HepG2 (cell line): Measurements from ENCODE around the gene TMEM59. TPM values are rescaled to one million over a fixed set of nuclear protein-coding genes. Genes with fewer than 3 reads are reported as not detected.

Experiments
- ARNT2 ChIP-seq: sonication (generic); formaldehyde crosslinking; IDR thresholded peaks from 2 replicates; pipeline ENCODE4 v1.8.0; 2022; ENCODE audit warnings: mild to moderate bottlenecking, low read depth, missing genetic modification reagents, moderate library complexity
- ETV5 ChIP-seq: IDR thresholded peaks from 2 replicates; pipeline ENCODE4 v1.6.1; 2018; ENCODE audit warnings: missing biosample characterization, missing genetic modification reagents, inconsistent platforms, borderline replicate concordance
- KDM3A ChIP-seq: IDR thresholded peaks from 2 replicates; pipeline ENCODE4 v1.6.1; 2018; ENCODE audit warnings: low read depth, missing compliant biosample characterization
- MAFG ChIP-seq: sonication (generic); formaldehyde crosslinking; IDR thresholded peaks from 2 replicates; pipeline ENCODE4 v1.5.1; 2020; ENCODE audit warnings: mild to moderate bottlenecking, missing genetic modification reagents
- MZF1 ChIP-seq: sonication (generic); formaldehyde crosslinking; IDR thresholded peaks from 2 replicates; pipeline ENCODE4 v1.8.1; 2023; ENCODE audit warnings: mild to moderate bottlenecking, missing genetic modification reagents, borderline replicate concordance
- SALL1 ChIP-seq: sonication (generic); formaldehyde crosslinking; IDR thresholded peaks from 2 replicates; pipeline ENCODE4 v1.8.0; 2022; ENCODE audit warnings: mild to moderate bottlenecking, missing genetic modification reagents
- SIN3A ChIP-seq: IDR thresholded peaks from 2 replicates; pipeline ENCODE4 v1.6.1; 2011; ENCODE audit warnings: low read depth, mild to moderate bottlenecking, control low read depth, low read length, borderline replicate concordance
- SIX1 ChIP-seq: sonication (generic); formaldehyde crosslinking; IDR thresholded peaks from 2 replicates; pipeline ENCODE4 v1.4.0; 2020; ENCODE audit warnings: missing genetic modification reagents, borderline replicate concordance
- SMC3 ChIP-seq: IDR thresholded peaks from 2 replicates; pipeline ENCODE4 v1.6.1; 2011; ENCODE audit warnings: low read length, improper control_type of control experiment
- SOX13 ChIP-seq, 3 experiments: fragments of 450-650 bp in 1 of 3; sonication (generic) in 1 of 3; formaldehyde crosslinking in 1 of 3; IDR thresholded peaks in 2 of 3; conservative IDR thresholded peaks in 1 of 3; 2 replicates each; pipeline versions ENCODE4 v1.5.0 to v1.6.1; 2016 to 2020; ENCODE audit warnings: antibody characterized with exemption in 1 of 3, mild to moderate bottlenecking in 1 of 3, missing compliant biosample characterization in 1 of 3, missing genetic modification reagents in 1 of 3, moderate library complexity in 1 of 3
- ZNF335 ChIP-seq: sonication (generic); formaldehyde crosslinking; IDR thresholded peaks from 2 replicates; pipeline ENCODE4 v1.4.0; 2020; ENCODE audit warnings: missing genetic modification reagents
- ZNF614 ChIP-seq: IDR thresholded peaks from 2 replicates; pipeline ENCODE4 v1.6.1; 2018; ENCODE audit warnings: missing biosample characterization, missing genetic modification reagents, inconsistent platforms, borderline replicate concordance
- polyA plus RNA-seq, 8 experiments: library from polyadenylated mRNA; depleted of rRNA in 3 of 8; stranded (reverse) in 7 of 8; unstranded in 1 of 8; fragments of >200 nt; fragmentation: Illumina TruSeq in 4 of 8; extraction: Trizol in 4 of 8; gene quantifications; 2 replicates each; pipeline versions ENCODE4 v1.2.1 to v1.2.3, GENCODE V29; 2011 to 2016; ENCODE audit warnings: low read depth in 4 of 8, missing spikeins in 1 of 8, mixed read lengths in 1 of 8; ENCODE audit not compliant: insufficient read depth in 1 of 8
- total RNA-seq, 5 experiments: library from RNA; depleted of rRNA; stranded (reverse); fragments of >200 nt; fragmentation: Illumina TruSeq; extraction: Trizol; gene quantifications; 2 replicates each; pipeline ENCODE4 v1.2.3, GENCODE V29; 2016; ENCODE audit warnings: low read depth in 1 of 5
- TF ChIP-seq, protein P1 (sequence below): sonication (generic); formaldehyde crosslinking; IDR thresholded peaks from 2 replicates; pipeline ENCODE4 v1.4.0; 2020; ENCODE audit warnings: missing genetic modification reagents, borderline replicate concordance
- TF ChIP-seq, protein P2 (sequence below): sonication (generic); formaldehyde crosslinking; IDR thresholded peaks from 2 replicates; pipeline ENCODE4 v1.8.0; 2022; ENCODE audit warnings: missing genetic modification reagents, mild to moderate bottlenecking, moderate library complexity, borderline replicate concordance

TMEM59 gene
- total and polyA plus RNA-seq, 2 of the 13 experiments (the other 11 are each of a cell fraction or from before 2014, with no cell fraction given) = 147 to 363 TPM

DNA sequence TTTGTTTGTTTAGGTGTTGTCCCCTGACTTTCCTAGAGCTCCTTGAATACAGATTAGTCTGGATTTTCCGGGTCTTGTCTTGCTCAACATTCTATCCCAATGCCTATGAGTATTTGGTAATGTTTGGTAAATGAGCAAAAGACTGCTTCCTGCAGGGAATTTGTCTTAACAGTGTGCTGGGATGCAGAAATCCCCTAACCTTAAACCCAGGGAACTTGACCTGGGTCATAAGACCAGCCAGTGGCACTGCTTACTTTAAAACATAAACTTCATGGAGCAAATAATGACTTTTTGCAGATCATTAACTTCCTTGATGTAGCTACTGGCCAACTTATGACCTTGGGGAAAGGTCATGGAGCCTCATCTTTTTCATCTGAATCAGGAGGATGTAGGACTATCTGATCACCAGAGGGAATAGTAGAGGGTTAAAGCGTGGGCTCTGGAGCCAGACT lies 27.6 kb upstream of the TMEM59 start (continued):
- TF ChIP-seq, protein P1, sequence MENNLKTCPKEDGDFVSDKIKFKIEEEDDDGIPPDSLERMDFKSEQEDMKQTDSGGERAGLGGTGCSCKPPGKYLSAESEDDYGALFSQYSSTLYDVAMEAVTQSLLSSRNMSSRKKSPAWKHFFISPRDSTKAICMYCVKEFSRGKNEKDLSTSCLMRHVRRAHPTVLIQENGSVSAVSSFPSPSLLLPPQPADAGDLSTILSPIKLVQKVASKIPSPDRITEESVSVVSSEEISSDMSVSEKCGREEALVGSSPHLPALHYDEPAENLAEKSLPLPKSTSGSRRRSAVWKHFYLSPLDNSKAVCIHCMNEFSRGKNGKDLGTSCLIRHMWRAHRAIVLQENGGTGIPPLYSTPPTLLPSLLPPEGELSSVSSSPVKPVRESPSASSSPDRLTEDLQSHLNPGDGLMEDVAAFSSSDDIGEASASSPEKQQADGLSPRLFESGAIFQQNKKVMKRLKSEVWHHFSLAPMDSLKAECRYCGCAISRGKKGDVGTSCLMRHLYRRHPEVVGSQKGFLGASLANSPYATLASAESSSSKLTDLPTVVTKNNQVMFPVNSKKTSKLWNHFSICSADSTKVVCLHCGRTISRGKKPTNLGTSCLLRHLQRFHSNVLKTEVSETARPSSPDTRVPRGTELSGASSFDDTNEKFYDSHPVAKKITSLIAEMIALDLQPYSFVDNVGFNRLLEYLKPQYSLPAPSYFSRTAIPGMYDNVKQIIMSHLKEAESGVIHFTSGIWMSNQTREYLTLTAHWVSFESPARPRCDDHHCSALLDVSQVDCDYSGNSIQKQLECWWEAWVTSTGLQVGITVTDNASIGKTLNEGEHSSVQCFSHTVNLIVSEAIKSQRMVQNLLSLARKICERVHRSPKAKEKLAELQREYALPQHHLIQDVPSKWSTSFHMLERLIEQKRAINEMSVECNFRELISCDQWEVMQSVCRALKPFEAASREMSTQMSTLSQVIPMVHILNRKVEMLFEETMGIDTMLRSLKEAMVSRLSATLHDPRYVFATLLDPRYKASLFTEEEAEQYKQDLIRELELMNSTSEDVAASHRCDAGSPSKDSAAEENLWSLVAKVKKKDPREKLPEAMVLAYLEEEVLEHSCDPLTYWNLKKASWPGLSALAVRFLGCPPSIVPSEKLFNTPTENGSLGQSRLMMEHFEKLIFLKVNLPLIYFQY (CRISPR knock-in tag) = peak; percentile 20; the same call in 1 of the 2 replicates
- TF ChIP-seq ZNF614 (CRISPR knock-in tag) (peak; percentile 58), ZNF335 (CRISPR knock-in tag) (no peak), MAFG (CRISPR knock-in tag) (no peak), SIX1 (CRISPR knock-in tag) (peak; percentile 42; the same call in 1 of the 2 replicates), SIN3A (no peak), KDM3A (CRISPR knock-in tag) (0 out of 2 replicates have a peak, but pooled peaks have one; percentile 36), SMC3 (no peak), MZF1 (CRISPR knock-in tag) (no peak), SALL1 (CRISPR knock-in tag) (peak; percentile 66; the same call in 1 of the 2 replicates), ARNT2 (CRISPR knock-in tag) (no peak), ETV5 (CRISPR knock-in tag) (peak; percentile 57; the same call in 1 of the 2 replicates), SOX13 (IDR thresholded peaks at IDR 0.05) (no peak), SOX13 (CRISPR knock-in tag; conservative IDR thresholded peaks at IDR 0.05 in 1 of 2, IDR thresholded peaks at IDR 0.05 in 1 of 2) (peak in 1 of 2 experiments; percentile 68; a peak in 2 of 4 replicates)
- TF ChIP-seq, protein P2, sequence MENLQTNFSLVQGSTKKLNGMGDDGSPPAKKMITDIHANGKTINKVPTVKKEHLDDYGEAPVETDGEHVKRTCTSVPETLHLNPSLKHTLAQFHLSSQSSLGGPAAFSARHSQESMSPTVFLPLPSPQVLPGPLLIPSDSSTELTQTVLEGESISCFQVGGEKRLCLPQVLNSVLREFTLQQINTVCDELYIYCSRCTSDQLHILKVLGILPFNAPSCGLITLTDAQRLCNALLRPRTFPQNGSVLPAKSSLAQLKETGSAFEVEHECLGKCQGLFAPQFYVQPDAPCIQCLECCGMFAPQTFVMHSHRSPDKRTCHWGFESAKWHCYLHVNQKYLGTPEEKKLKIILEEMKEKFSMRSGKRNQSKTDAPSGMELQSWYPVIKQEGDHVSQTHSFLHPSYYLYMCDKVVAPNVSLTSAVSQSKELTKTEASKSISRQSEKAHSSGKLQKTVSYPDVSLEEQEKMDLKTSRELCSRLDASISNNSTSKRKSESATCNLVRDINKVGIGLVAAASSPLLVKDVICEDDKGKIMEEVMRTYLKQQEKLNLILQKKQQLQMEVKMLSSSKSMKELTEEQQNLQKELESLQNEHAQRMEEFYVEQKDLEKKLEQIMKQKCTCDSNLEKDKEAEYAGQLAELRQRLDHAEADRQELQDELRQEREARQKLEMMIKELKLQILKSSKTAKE = peak; percentile 75
